Cardiac septum (tissue), 1 donor: ENCODE measurements around the gene NOX1. TPM values are rescaled to one million over a fixed set of nuclear protein-coding genes. Genes with fewer than 3 reads are reported as not detected.

Source experiments
- DNase-seq: peaks from one replicate; pipeline ENCODE4 v3.0.0-alpha.2; 2020; ENCODE audit warnings: low spot score
- intact Hi-C: fragments of 100-400 bp; cut with DNase I; formaldehyde crosslinking; loops from one replicate; pipeline ENCODE4 v1.14.0; 2022
- long read RNA-seq: library from polyadenylated mRNA; unstranded; transcript quantifications from one replicate; pipeline ENCODE4 v2.0.0, GENCODE V29; 2021
- total RNA-seq: library from RNA; stranded (reverse); fragmentation: NEBNext Ultra II Directional; extraction: Animal tissue kit (Norgen Biotek cat#: 25700); gene quantifications from one replicate; pipeline ENCODE4 v1.2.1, GENCODE V29; 2021
- donor health status: DM: no; HTN: no; CAD: no.

Gene NOX1
- not detected for total RNA-seq
- long read RNA-seq, result 0 reads

DNA sequence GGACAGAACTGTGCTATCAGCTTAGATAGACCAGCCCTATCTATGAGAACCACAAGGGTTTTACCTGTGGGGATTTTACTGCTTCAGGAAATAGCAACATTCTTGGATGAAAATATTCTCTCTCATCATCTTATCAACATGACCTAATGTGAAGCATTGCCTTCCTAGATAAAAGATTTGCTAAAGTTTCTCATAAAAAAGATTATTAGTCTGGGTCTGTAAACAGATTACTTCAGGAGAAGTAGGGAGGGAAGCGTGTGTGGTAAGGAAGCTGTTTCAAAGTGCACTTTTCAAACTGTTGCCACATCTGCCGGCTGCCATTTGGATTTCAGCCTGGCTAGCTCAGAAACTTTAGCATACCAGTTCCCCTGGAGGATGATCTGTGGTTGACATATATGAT, at the start of gene NOX1:
TSS of gene NOX1 (minus strand) at position 35 of the 400 bp plus-strand sequence. CDS start 220 bp downstream, outside the sequence.
- no peak for DNase-seq
- intact Hi-C loops, result no loop called here

DNA sequence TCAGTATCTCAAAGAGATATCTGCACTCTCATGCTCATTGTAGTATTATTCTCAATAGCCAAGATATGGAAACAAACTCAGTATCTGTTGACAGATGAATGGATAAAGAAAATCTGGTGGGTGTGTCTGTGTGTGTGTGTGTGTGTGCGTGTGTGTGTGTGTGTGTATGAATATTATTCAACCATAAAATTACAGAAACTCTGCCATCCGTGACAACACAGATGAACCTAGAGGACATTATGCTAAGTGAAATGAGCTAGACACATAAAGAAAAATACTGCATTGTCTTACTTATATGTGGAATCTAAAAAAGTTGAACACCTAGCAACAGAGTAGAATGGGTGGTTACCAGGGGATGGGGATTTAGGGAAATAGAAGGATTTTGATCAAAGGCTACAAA, 41.4 kb upstream of the NOX1 start:
- intact Hi-C loops, result no loop called here
- no peak for DNase-seq

DNA sequence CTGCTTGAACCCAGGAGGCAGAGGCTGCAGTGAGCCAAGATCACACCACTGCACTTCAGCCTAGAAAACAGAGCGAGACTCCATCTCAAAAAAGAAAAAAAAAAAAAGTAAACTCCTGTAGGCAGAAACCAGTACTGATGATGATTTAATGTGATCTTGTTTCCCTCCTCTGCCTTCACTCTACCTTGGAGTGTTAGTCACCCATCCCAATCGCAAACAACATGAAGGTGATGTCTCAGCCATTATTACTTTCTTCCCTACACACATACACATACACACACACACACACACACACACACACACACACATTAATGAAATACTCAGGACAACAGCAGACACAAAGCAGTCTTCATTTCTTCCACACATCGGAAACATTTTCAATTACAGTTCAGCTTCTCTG, 39.0 kb upstream of the NOX1 start:
- intact Hi-C loops, result no loop called here
- DNase-seq, result no peak

DNA sequence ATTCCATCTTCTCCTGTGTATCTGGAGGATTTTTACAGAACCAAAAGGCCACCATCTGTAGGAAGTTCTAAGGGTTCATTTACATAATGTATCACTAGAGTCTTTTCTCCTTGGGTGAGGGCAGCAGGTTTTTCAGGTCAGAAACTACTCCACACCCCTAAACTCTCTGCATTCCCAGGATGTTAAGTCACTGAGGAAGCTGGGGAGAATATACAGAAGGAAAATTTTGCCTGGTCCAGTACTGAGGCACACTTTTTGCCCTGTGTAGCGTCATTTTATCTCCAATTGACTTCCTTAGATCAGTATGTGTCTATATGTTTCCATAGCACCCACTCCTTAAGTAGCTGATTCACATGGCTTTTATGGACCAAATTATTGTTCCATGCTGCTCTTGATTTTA, 37.6 kb upstream of the NOX1 start:
- intact Hi-C loops, result no loop called here
- no peak for DNase-seq

DNA sequence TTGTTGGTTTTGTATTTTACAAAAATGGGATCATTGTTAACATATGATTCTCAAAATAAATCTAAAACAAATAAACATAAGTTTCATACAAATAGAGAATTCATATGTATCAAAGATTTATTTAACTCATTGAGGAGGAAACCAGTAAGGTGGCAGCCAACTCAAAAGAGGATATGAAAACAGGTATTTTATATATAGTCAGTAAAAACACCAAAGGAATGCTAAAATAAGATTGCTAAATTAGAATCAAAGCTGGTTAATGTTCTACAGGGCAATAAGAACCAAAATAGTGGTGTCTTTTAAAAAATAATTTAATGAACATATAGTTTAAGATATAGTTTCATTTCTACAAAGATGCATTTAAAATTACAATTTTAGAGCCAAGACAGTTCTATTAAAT, 31.5 kb upstream of the NOX1 start:
- intact Hi-C loops, result no loop called here

DNA sequence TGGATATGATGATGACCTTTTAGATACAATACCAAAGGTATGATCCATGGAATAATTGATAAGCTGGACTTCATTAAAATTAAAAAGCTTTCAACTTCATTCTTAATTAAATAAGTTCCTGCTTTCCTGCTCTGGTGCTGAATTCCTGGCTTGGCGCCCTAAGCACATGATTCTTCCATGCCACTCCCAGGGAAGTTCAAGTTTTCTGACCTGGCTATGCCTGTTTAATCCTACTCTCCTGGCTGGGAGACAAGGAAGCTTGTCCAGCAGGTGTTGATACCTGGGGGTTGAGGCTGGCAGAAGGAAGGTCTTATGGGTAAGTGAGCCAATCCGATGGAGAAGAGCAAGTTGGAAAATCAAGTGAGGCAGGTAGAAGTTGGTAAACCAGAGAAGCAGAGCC, 30.3 kb upstream of the NOX1 start:
- intact Hi-C loops, result no loop called here
- DNase-seq, result no peak

More for the DNA sequence above, 31.5 kb upstream of the NOX1 start:
- DNase-seq, result no peak

DNA sequence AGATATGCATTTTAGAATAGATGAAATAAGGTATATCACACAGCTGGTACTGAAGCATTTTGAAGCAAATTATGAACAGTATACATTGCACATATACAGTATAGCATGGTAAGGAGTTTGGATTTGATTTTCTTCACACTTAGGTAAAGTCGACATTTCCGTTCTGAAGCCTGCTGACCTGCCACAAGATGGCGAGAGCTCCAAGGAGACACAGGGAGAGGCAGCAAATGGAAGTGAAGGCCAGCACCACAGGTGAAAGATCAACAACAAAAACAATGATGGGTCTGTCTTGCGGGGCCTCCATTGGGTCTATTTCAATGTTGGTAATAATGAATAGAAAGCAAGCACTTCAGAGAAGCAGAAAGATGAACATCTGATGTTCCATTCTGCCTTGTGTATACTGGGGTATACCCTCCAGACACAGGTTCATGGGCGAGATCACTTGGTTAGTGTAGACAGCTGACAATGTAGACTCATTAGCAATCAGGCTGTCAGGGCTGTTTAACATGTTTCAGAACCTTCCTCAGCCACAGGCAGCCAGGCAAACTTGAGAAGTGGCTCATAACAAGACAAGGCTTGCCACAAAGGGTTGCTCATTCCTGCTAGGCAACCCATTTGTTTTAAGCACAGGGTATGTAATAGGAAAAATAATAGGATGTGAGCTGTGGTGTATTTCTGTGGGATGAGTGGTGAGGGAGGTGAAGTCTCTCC, 21.4 kb upstream of the NOX1 start:
- intact Hi-C loops, result no loop called here
- DNase-seq, result no peak

DNA sequence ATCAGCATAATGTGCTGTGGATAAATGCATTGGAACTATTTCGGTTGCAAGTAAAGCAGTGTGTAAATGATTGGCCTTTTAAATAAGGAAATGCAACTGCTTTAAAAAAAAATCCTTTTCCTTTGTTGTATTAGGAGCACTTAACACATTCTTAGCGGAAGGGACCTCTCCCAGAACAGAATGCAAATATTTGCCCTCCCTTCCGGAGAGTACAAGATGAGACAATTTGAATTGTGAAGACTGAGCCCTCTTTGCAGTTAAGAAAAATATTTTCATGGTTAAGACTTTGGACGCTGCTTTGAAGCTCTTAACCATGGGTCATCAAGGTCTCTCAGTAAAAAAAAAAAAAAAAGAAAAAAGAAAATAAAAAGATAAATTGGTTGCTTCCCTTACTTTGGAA, 9.5 kb upstream of the NOX1 start:
- DNase-seq, result no peak
- intact Hi-C loops, result no loop called here

DNA sequence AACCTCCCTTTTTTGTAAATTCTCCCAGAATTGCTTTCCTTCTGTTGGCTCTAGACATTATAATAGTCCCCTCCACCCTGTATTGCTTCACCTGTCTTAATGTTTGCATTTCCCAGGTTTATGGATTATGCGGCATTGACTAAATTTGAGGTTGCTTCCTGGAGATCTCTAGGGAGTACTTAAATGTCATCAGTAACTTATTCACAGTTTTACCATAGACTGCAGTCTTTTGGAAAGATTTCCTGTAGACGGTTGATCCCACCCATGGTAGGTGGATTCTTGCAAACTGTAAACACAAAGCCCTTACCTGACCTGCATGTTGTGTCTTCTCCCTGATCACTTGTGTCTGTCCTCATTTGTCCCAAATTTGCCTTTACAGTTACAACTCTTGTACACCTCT, 6.2 kb upstream of the NOX1 start:
- intact Hi-C loops, result no loop called here
- DNase-seq, result no peak

DNA sequence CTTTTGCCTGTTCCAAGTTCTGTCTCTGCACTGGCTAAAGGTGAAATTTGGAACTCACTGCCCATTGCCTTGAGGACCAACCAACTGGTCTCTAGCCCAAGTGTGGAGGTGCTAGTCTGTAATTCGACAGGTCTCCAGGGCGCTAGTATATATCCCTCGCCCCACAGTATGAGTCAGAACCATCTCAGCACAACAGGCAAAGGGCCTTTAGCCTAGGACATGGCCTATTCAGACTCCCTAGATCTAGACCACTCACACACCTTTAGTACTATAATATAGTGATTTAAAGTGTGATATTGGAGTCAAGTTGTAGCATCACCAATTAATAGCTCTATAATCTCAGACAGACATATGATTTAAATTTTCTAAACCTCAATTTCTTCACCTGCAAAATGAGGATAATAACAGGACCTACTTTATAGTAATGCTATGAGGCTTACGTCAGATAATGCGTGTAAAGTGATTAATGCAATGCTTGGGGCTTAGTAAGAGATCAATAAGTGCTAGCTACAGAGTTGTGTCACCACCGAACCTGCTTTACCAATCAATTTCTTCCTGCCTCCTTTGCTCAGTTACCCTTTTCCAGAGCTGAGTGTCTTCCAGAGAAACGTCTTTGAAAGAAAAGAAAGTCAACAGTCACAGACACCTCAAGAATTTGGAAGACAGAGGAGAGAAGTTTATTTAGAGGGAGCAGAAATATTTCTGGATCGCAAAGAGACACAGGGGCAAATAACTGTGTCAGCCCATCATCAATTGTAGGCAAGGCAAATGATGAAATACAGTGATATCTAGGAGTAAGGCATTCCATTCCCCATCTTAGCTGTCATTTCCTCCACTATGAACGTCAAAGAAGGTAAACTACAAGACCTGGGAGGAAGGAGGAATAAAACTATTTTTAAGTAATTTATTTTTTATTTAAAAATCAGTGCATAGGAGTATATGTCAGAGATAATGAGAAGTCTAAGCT, 2.3 kb downstream of the NOX1 start:
- intact Hi-C loops, result no loop called here
- no peak for DNase-seq

DNA sequence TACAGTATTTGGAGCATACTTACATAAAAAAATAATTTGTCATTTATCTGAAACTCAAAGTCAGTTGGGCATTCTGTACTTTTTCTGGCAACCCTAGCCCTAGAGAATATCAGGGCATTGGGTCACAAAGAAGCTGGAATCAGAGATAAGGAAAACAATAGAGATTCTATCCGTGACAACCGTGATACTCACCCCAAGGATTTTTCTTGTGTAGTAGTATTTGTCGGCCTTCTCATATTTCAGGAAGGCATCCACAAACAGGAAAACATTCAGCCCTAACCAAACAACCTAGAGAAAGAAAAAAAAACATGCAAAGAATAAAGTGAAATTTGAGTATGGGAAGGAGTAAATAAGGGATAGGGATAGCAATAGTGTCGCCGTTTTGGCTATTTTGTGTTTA, 3.6 kb downstream of the NOX1 start:
- DNase-seq, result no peak
- intact Hi-C loops, result no loop called here

DNA sequence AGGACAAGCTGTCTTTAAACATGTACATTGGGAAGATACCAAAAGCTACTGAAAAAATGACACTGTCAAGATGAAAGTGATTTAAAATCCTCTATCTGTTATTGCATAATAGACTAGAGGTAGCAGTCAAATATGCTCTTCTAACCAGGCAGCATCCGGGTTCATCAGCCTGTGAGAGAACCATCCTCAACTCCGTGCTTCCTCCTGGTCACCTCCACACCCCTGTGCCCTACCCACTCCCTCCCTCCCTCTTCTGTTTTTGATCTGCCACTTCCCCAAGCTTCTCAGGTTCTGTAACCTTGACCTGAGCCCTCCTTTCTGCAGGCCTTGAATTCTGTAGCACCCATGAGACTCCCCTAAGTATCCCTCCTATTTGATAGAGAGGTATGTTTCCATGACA, 5.9 kb downstream of the NOX1 start:
- intact Hi-C loops, result no loop called here
- no peak for DNase-seq

DNA sequence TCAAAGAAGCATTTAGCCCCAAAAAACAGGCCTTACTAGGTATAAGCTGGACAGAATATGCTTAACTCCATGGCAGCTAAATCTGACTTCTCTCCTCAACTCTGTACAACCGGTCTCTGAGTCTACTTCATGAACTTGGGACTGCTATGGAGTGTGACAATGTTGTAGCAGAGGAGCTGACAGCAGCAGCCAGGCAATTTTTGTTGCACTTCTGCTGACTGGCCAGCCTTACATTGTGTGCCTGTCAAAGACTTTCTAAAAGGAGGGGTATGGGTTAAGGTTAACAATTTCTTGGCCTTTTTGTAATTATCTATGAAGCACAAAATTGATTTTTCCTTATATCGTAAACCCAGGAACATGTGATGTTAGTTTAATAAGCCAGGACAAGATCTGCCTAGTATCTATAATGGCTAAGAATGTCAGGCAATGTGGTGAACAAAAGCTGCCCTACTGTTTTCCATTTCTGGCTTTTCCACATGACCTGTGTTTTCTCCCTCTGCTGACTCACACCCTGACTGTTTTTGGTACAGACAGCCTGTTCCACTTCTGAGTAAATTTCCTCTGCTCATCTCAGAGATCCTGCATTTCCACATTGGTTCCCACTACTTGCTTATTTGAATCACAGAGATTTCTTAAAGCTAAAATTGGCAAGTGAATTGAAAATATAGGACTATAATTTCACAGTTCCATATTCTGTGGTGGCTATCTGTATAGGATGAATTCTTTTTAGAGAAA, 9.3 kb downstream of the NOX1 start:
- DNase-seq, result no peak
- intact Hi-C loops, result no loop called here

DNA sequence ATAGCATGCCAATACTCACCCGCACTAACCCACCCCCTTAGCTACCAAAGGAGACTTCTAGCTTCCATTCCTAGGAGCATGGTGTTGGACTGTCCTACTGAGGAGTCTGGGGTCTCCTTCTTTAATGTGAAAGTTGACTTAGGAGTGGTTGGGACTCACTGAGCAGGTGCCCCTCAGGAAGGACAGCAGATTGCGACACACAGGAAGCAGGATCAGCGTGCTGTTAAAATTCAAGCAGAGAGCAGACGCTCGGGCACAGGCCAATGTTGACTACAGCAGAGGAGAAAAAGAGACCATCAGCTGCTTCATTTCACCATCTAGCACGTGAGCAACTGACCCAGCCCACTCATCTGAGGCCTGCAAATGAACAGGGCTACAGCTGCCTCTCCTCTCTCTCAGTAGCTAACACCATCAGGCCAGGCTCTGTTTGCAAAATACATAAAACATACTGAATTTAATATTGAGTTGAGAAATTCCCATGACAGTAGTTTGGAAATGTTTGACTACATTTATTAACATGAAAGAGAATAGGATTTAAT, 10.8 kb downstream of the NOX1 start:
- intact Hi-C loops, result no loop called here
- DNase-seq, result no peak

DNA sequence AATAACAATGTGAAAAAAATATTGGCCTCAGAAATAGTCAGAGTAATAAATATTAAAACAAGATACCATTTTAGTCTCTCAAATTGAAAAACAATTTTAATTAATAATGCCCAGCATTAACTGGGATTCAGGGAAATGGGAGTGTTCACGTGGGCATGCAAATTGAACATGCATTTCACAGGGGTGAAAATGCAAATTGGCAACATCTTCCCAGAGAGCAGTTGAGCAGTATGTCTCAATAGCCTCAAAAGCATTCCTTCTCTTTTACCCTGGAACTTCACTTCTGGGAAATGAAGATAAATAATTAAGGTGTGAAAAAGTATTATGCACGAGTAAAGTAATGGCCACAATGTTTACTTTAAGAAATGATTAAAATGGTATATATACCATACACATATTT, 21.3 kb downstream of the NOX1 start:
- intact Hi-C loops, result no loop called here
- DNase-seq, result no peak

DNA sequence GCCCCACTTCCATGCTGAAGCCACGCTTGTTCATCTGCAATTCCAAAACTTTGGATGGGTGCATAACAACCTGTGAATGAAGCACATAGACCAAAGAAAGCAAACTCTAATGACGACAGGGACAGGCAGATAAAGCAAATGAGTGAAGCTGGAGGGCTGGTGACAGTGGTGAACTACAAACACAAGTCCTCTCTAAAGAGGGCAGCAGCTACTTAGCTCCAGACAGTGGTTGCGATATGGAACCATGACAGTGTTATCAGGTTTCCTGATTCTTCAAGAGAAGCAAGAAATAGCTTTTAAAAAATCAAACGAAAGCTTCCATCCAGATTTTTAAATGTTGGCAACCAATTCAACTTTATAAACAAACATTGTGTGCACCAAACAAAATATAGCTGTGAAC, 23.8 kb downstream of the NOX1 start:
- intact Hi-C loops, result no loop called here
- DNase-seq, result no peak

DNA sequence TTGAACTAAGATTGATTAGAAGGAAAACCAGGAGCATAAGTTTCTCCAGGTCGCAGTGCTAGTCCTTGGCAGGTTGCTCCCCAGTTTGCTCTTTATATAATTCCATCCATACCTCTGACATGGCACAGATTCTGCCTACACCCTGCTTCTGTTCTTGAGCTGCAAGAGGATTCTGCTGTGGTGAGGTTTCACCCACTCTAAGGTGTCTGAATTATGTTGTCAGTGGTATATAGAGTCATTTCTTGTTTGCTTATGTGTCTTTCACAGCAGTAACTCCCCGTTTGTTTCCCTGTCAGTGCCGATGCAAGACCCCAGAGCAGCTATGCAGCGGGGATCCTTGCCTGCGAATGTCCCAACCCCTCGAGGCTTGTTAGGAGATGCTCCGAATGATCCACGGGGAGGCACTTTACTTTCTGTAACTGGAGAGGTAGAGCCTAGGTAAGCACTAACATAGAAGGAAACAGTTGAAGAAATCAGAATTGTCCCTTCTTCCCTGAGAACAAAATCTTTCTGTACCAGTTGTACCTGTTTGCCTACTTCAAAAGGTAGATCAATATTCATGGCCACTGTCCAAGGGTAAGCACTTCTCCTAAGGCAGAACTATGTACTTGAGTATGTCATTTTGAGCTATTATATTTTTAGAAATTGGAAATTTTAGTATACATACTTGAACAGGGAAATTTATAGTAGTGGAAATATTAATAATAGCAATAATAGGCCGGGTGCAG, 42.8 kb downstream of the NOX1 start:
- intact Hi-C loops, result no loop called here
- DNase-seq, result no peak

DNA sequence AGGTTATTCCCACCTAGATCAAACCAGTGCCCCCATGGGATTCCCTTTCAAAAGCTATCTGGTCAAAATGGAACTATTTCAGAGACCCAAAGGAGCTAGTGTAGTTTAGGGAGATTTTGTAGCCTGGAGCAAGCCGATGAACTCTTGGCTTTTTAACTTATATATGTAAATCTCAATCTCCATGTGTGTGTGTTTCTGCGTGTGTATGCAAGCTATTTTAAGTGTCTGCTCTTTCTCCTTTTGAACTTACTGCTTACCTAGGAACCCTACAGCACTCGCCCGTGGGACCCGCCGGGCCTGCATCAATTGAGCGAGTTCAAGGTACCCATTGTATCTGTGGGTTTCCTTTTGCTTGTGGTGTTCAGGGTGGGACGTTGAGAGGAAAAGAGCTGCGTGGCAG, 43.6 kb downstream of the NOX1 start:
- DNase-seq, result no peak
- intact Hi-C loops, result no loop called here

DNA sequence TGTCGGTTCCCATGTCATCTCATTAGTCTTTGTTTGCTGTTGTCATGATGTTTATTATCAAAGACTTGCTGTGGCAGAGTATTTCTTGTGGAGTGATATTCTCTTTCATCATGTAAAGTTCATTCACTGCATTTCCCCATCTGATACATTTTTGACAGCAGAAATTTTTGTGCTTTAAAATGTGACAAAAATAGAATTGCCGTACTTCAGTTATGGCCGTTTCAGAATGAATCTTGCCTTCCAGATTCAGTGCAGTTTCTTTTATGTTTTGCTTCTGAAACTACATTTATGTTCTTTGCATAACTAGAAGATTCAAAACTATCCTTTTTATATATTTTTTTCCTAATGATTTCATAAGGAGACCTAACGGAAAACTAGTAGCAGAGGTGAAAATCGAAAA, 44.0 kb downstream of the NOX1 start:
- DNase-seq, result no peak
- intact Hi-C loops, result no loop called here
